Erythroblast (primary cell): ENCODE results near the gene LAMA4.

Experiments used
- GATA1 ChIP-seq: IDR thresholded peaks from 2 replicates; pipeline ENCODE4 v1.6.1; 2011; ENCODE audit warnings: low read depth, mild to moderate bottlenecking, control low read depth, low read length, moderate library complexity
- POLR2A ChIP-seq: IDR thresholded peaks from 2 replicates; pipeline ENCODE4 v1.6.1; 2011; ENCODE audit warnings: mild to moderate bottlenecking, low read length

DNA sequence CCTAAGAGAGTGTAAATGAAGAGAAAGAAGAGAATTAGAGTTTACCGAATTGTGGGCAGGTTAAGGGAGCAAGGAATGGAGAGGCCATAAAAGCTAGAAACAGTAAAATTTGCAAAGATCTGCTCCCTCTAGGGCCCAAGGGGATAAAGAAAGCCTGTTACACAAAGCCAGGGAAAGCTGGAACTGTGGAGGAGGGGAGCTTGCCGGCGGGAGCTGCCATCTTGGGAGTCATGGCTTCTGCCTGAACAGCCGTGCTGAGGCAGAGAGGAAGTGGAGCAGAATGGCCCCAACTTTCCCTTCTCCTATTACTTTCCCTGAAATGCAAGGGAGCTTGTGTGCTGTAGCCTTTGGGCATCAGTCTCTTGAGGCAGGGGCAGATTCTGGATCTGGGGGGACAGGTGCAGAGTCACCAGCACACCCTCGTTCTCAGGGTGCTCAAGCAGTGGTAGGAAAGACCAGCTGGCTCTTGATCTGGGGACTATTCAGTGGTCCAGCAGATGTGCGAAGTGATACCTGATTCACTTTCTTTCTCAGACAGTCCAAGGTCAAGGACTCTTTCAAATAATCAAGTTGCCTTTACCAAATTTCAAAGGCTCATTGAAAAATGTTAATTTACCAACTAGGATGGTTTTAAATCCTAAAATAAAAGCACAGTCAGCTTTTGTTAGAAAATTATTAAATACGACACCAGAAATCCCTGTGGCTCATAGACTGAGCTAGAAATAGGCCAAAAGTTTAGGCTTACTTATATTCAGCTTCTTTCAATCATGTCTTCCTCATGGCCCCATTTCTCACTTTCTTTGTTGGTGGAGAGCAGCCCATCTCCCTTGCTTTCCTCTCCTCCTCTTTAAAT lies 25.7 kb downstream of the LAMA4 start:
- TF ChIP-seq POLR2A = no peak
- no peak for TF ChIP-seq GATA1
